Body of pancreas (tissue), 4 donors: Measurements from ENCODE around the gene GJB6. TPM values are rescaled to one million over a fixed set of nuclear protein-coding genes. Genes with fewer than 3 reads are reported as not detected.
"Not testable (repeated sequence)": the region's sequence is repeated elsewhere in the genome, so short reads cannot be mapped to it uniquely, and the experiment has no call there.

Experiments used
- ATAC-seq: fragments of 150-250 bp; one replicate; pipeline ENCODE4 v1.9.1; 2016
- DNase-seq, 4 donors: peaks; one replicate each; pipeline ENCODE4 v3.0.0-alpha.2; 2019
- H3K27ac ChIP-seq, 4 donors: fragments of 200-600 bp; sonication (generic); 1 replicate in 3 of 4; 2 replicates in 1 of 4; pipeline versions ENCODE4 v1.5.1 to v1.6.1; 2016 to 2019; ENCODE audit warnings: mild to moderate bottlenecking in 1 of 4, mixed read lengths in 1 of 4, moderate library complexity in 1 of 4
- H3K27me3 ChIP-seq, 2 donors: fragments of 200-600 bp; sonication (generic); one replicate each; pipeline ENCODE4 v1.6.0; 2016; ENCODE audit warnings: mild to moderate bottlenecking in 1 of 2
- H3K36me3 ChIP-seq, 2 donors: fragments of 200-600 bp; sonication (generic); replicated peaks in 1 of 2; 2 replicates each; pipeline ENCODE4 v1.5.1; 2016; ENCODE audit warnings: low read depth in 2 of 2; ENCODE audit not compliant: insufficient read depth in 1 of 2
- H3K4me1 ChIP-seq: fragments of 200-600 bp; sonication (generic); one replicate; pipeline ENCODE4 v1.6.0; 2016
- H3K4me3 ChIP-seq, 2 donors: fragments of 200-600 bp; sonication (generic); 1 replicate in 1 of 2; 2 replicates in 1 of 2; pipeline ENCODE4 v1.5.1; 2016 to 2019
- H3K9me3 ChIP-seq, 3 donors: fragments of 200-600 bp; sonication (generic); 1 replicate in 2 of 3; 2 replicates in 1 of 3; pipeline ENCODE4 v1.5.1; 2016
- POLR2A ChIP-seq, 3 donors: fragments of 450-650 bp; IDR thresholded peaks; one replicate each; pipeline ENCODE4 v1.6.1; 2016; ENCODE audit warnings: antibody characterized with exemption in 3 of 3, mild to moderate bottlenecking in 2 of 3
- WGBS, 2 donors: methylation state at CpG; one replicate each; pipeline ENCODE4 v1.1.5; 2017; 5-methylcytosine and 5-hydroxymethylcytosine counted together
- intact Hi-C: fragments of 100-400 bp; cut with DNase I; formaldehyde crosslinking; loops from one replicate; pipeline ENCODE4 v1.15.1; 2023
- total RNA-seq, 2 donors: library from RNA; depleted of rRNA; stranded (reverse); fragments of >200 nt; gene quantifications; one replicate each; pipeline ENCODE4 v1.1.0, GENCODE V29; 2016
- TF ChIP-seq, protein P1 (sequence below), 7 experiments: fragments of 450-650 bp in 4 of 7; fragments of 200-600 bp in 3 of 7; sonication (generic) in 3 of 7; IDR thresholded peaks; one replicate each; pipeline ENCODE4 v1.5.1; 2016 to 2019; ENCODE audit warnings: antibody characterized with exemption in 7 of 7

GJB6 gene
- total RNA-seq, result not detected

- DNase-seq (peak in 2 of 4 donors; percentile 14 to 38), ATAC-seq (peak; percentile 47)
- H3K9me3 ChIP-seq, result no peaks in the 10 kb centered on the region
- peaks cover 0 to 12% of the 10 kb centered on the region in 2 donors for H3K27me3 ChIP-seq
- H3K4me1 ChIP-seq, result peaks cover 12% of the 10 kb centered on the region
- intact Hi-C loops, result no loop called here
- no peaks in the 10 kb centered on the region for H3K36me3 ChIP-seq
- no peak within 1 kb of the TSS for H3K27ac ChIP-seq
- 0 to 1% methylated on average over 2 to 59 of the region's 85 CpGs for WGBS, 2 donors
- no peak within 1 kb of the TSS for H3K4me3 ChIP-seq
- TF ChIP-seq POLR2A (IDR thresholded peaks at IDR 0.05), result no peak
- TF ChIP-seq, protein P1, sequence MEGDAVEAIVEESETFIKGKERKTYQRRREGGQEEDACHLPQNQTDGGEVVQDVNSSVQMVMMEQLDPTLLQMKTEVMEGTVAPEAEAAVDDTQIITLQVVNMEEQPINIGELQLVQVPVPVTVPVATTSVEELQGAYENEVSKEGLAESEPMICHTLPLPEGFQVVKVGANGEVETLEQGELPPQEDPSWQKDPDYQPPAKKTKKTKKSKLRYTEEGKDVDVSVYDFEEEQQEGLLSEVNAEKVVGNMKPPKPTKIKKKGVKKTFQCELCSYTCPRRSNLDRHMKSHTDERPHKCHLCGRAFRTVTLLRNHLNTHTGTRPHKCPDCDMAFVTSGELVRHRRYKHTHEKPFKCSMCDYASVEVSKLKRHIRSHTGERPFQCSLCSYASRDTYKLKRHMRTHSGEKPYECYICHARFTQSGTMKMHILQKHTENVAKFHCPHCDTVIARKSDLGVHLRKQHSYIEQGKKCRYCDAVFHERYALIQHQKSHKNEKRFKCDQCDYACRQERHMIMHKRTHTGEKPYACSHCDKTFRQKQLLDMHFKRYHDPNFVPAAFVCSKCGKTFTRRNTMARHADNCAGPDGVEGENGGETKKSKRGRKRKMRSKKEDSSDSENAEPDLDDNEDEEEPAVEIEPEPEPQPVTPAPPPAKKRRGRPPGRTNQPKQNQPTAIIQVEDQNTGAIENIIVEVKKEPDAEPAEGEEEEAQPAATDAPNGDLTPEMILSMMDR (IDR thresholded peaks at IDR 0.05), result no peak
These were observed at the start of gene GJB6 for GRCh38 chr13:20231839-20232555. Gene GJB6, minus strand, starts transcription at chr13:20232319. Its CDS starts 8,839 bp downstream, at chr13:20223480.

GRCh38 chr13:20276901-20277300, 44.8 kb upstream of the GJB6 start:
- WGBS, 2 donors, result 80% methylated on average over 5 of the region's 5 CpGs
- ATAC-seq, intact Hi-C loops: not testable (repeated sequence)

DNA sequence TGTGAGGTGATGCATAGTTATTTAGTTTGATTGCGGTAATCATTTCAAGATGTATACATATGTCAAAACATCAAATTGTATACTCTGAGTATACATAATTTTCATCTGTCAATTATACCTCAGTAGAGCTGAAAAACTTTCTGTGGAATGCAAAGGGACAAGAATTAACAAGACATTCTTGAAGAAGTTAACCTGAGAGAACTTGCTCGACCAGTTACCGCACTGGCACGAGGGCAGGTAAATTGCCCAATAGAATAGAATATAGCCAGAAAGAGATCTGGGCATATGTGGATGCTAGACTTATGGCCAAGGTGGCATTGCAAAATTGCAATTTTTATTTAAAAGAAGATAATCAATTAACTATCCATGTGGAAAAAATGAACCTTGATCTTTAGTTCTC, 42.3 kb upstream of the GJB6 start:
- H3K36me3 ChIP-seq, result no peaks in the 10 kb centered on the region
- no peaks in the 10 kb centered on the region for H3K27me3 ChIP-seq
- TF ChIP-seq, protein P1 (IDR thresholded peaks at IDR 0.05), result no peak
- TF ChIP-seq POLR2A (IDR thresholded peaks at IDR 0.05), result no peak
- H3K4me1 ChIP-seq, result no peaks in the 10 kb centered on the region
- H3K4me3 ChIP-seq, result no peak overlapping the region
- no peaks in the 10 kb centered on the region for H3K9me3 ChIP-seq
- intact Hi-C loops, result no loop called here
- H3K27ac ChIP-seq, result no peak overlapping the region
- no peak for ATAC-seq
- DNase-seq, result no peak
- WGBS, 2 donors, result 49 to 51% methylated on average over 4 of the region's 4 CpGs

More at GRCh38 chr13:20276901-20277300, 44.8 kb upstream of the GJB6 start:
- H3K36me3 ChIP-seq, H3K27ac ChIP-seq, H3K27me3 ChIP-seq, DNase-seq, H3K9me3 ChIP-seq, H3K4me3 ChIP-seq, H3K4me1 ChIP-seq: not testable (repeated sequence)

GRCh38 chr13:20272588-20273171, 40.6 kb upstream of the GJB6 start:
- Histone ChIP-seq H3K36me3 (no peaks in the 10 kb centered on the region), H3K27me3 (no peaks in the 10 kb centered on the region), H3K4me1 (no peaks in the 10 kb centered on the region), H3K9me3 (no peaks in the 10 kb centered on the region), H3K4me3 (no peak overlapping the region), H3K27ac (no peak overlapping the region)
- no peak for ATAC-seq
- WGBS, 2 donors, result 59 to 61% methylated on average over 17 of the region's 17 CpGs
- no peak for TF ChIP-seq POLR2A (IDR thresholded peaks at IDR 0.05)
- TF ChIP-seq, protein P1 (IDR thresholded peaks at IDR 0.05), result no peak
- DNase-seq, result no peak
- intact Hi-C loops, result no loop called here

DNA sequence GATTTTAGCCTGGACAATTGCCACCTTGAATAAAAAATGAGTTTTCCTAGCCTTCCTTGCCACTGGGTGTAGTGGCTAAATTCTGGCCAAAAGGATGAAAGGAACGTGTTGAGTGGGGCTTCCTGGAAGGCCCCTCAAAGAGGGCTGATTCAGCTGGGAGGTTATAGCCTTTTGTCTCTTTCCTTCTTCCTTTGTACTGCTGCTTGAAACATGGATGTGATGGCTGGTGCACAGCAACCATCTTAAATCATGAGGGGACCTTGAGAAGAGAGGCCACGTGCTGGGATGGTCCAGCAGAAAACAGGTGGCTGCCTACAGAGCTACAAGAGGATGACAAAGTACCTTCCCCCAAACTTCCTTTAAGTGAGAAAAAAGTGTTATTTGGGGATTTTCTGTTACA, 40.0 kb upstream of the GJB6 start:
- H3K27me3 ChIP-seq, result no peaks in the 10 kb centered on the region
- H3K27ac ChIP-seq, result no peak overlapping the region
- 92 to 94% methylated on average over 2 of the region's 2 CpGs for WGBS, 2 donors
- DNase-seq (no peak), ATAC-seq (no peak)
- no peak overlapping the region for H3K4me3 ChIP-seq
- H3K9me3 ChIP-seq, result no peaks in the 10 kb centered on the region
- intact Hi-C loops, result no loop called here
- no peaks in the 10 kb centered on the region for H3K36me3 ChIP-seq
- no peak for TF ChIP-seq POLR2A (IDR thresholded peaks at IDR 0.05)
- TF ChIP-seq, protein P1 (IDR thresholded peaks at IDR 0.05), result no peak
- no peaks in the 10 kb centered on the region for H3K4me1 ChIP-seq
